HEK293 (cell line): Measurements from ENCODE around the gene TMEM229B.

ENCODE experiments used
- CTCF ChIA-PET: fragments of 350-600 bp; formaldehyde crosslinking; extraction: SDS; loops from one replicate; lab custom pipeline; 2021; ENCODE audit warnings: antibody characterized with exemption; lab: Yijun Ruan, JAX
- POLR2A ChIA-PET: fragments of 300-600 bp; formaldehyde crosslinking; extraction: SDS; loops from one replicate; lab custom pipeline; 2020; ENCODE audit warnings: antibody characterized with exemption, inconsistent platforms; lab: Yijun Ruan, JAX
- H3K27ac ChIP-seq: fragments of 200-500 bp; sonication (Bioruptor generic); 2 replicates; pipeline ENCODE4 v1.5.1; 2014; ENCODE audit warnings: low read depth, low read length, control low read depth, inconsistent platforms; ENCODE audit errors: extremely low read depth
- H3K36me3 ChIP-seq, 2 experiments: fragments of 200-500 bp in 1 of 2; sonication (Bioruptor generic) in 1 of 2; 1 replicate in 1 of 2; 2 replicates in 1 of 2; pipeline ENCODE4 v1.5.1; 2014 to 2017; ENCODE audit warnings: inconsistent platforms in 2 of 2, low read length in 2 of 2; ENCODE audit not compliant: control insufficient read depth in 2 of 2, insufficient read depth in 1 of 2
- H3K4me1 ChIP-seq: fragments of 200-500 bp; sonication (Bioruptor generic); 2 replicates; pipeline ENCODE4 v1.5.1; 2014; ENCODE audit warnings: mild to moderate bottlenecking, low read length, inconsistent platforms; ENCODE audit not compliant: control insufficient read depth, insufficient read depth
- H3K4me3 ChIP-seq: 2 replicates; pipeline ENCODE4 v1.5.1; 2011; ENCODE audit warnings: low read depth, mild to moderate bottlenecking, control low read depth, low read length, moderate library complexity
- H3K9me3 ChIP-seq: fragments of 200-500 bp; sonication (Bioruptor generic); 2 replicates; pipeline ENCODE4 v1.5.1; 2014; ENCODE audit warnings: low read depth, low read length, inconsistent platforms; ENCODE audit not compliant: control insufficient read depth, insufficient read depth
- BCL11A ChIP-seq: fragments of 450-650 bp; formaldehyde crosslinking; IDR thresholded peaks from 2 replicates; pipeline ENCODE4 v1.5.1; 2016; ENCODE audit warnings: low read depth, missing biosample characterization, missing genetic modification characterization
- SCRT2 ChIP-seq: fragments of 450-650 bp; formaldehyde crosslinking; IDR thresholded peaks from 2 replicates; pipeline ENCODE4 v1.5.1; 2016; ENCODE audit warnings: missing biosample characterization, missing genetic modification characterization
- ZBTB8A ChIP-seq: fragments of 450-650 bp; formaldehyde crosslinking; IDR thresholded peaks from 2 replicates; pipeline ENCODE4 v1.5.1; 2016; ENCODE audit warnings: missing biosample characterization, missing genetic modification characterization
- ZEB2 ChIP-seq: fragments of 450-650 bp; formaldehyde crosslinking; IDR thresholded peaks from 2 replicates; pipeline ENCODE4 v1.5.1; 2016; ENCODE audit warnings: missing biosample characterization, missing genetic modification characterization
- ZFP3 ChIP-seq: fragments of 450-650 bp; formaldehyde crosslinking; IDR thresholded peaks from 2 replicates; pipeline ENCODE4 v1.5.1; 2016; ENCODE audit warnings: low read depth, missing biosample characterization, missing genetic modification characterization
- ZNF157 ChIP-seq: fragments of 450-650 bp; formaldehyde crosslinking; IDR thresholded peaks from 2 replicates; pipeline ENCODE4 v1.5.1; 2016; ENCODE audit warnings: missing biosample characterization, missing genetic modification characterization
- ZNF266 ChIP-seq: fragments of 450-650 bp; formaldehyde crosslinking; IDR thresholded peaks from 2 replicates; pipeline ENCODE4 v1.5.1; 2016; ENCODE audit warnings: missing biosample characterization, missing genetic modification characterization, low read depth
- ZNF274 ChIP-seq, 2 experiments: fragments of 200-500 bp in 1 of 2; fragments of 450-650 bp in 1 of 2; sonication (Bioruptor generic) in 1 of 2; formaldehyde crosslinking in 1 of 2; IDR thresholded peaks; 2 replicates each; pipeline versions ENCODE4 v1.5.1 to v1.6.1; 2014 to 2016; ENCODE audit warnings: borderline replicate concordance in 1 of 2, inconsistent platforms in 1 of 2, low read length in 1 of 2, missing biosample characterization in 1 of 2, missing genetic modification characterization in 1 of 2
- ZNF324 ChIP-seq: fragments of 450-650 bp; formaldehyde crosslinking; IDR thresholded peaks from 2 replicates; pipeline ENCODE4 v1.5.1; 2016; ENCODE audit warnings: missing biosample characterization, missing genetic modification characterization
- ZNF426 ChIP-seq: fragments of 450-650 bp; formaldehyde crosslinking; IDR thresholded peaks from 2 replicates; pipeline ENCODE4 v1.5.1; 2017; ENCODE audit warnings: missing biosample characterization, missing genetic modification characterization, mild to moderate bottlenecking, inconsistent platforms, moderate library complexity
- ZNF473 ChIP-seq: fragments of 450-650 bp; formaldehyde crosslinking; IDR thresholded peaks from 2 replicates; pipeline ENCODE4 v1.5.1; 2017; ENCODE audit warnings: missing biosample characterization, missing genetic modification characterization
- ZNF560 ChIP-seq: fragments of 450-650 bp; formaldehyde crosslinking; IDR thresholded peaks from 2 replicates; pipeline ENCODE4 v1.5.1; 2017; ENCODE audit warnings: missing biosample characterization, missing genetic modification characterization, borderline replicate concordance
- ZNF658 ChIP-seq: fragments of 450-650 bp; formaldehyde crosslinking; IDR thresholded peaks from 2 replicates; pipeline ENCODE4; 2016; ENCODE audit warnings: missing biosample characterization, missing genetic modification characterization
- ZNF777 ChIP-seq: fragments of 450-650 bp; formaldehyde crosslinking; IDR thresholded peaks from 2 replicates; pipeline ENCODE4 v1.5.1; 2017; ENCODE audit warnings: missing biosample characterization, missing genetic modification characterization, borderline replicate concordance
- ZNF837 ChIP-seq: fragments of 450-650 bp; formaldehyde crosslinking; IDR thresholded peaks from 2 replicates; pipeline ENCODE4 v1.5.1; 2016; ENCODE audit warnings: missing biosample characterization, missing genetic modification characterization
- TF ChIP-seq, protein P1 (sequence below): fragments of 450-650 bp; formaldehyde crosslinking; IDR thresholded peaks from 2 replicates; pipeline ENCODE4 v1.5.1; 2016; ENCODE audit warnings: missing biosample characterization, missing genetic modification characterization
- TF ChIP-seq, protein P2 (sequence below): fragments of 450-650 bp; formaldehyde crosslinking; IDR thresholded peaks from 2 replicates; pipeline ENCODE4 v1.5.1; 2016; ENCODE audit warnings: missing biosample characterization, missing genetic modification characterization
- TF ChIP-seq, protein P3 (sequence below): fragments of 450-650 bp; formaldehyde crosslinking; IDR thresholded peaks from 2 replicates; pipeline ENCODE4 v1.5.1; 2016; ENCODE audit warnings: missing biosample characterization, missing genetic modification characterization, borderline replicate concordance
- TF ChIP-seq, protein P4 (sequence below): fragments of 450-650 bp; IDR thresholded peaks from 2 replicates; pipeline ENCODE4 v1.5.1; 2018; ENCODE audit warnings: missing biosample characterization, mild to moderate bottlenecking, missing genetic modification characterization
- TF ChIP-seq, protein P5 (sequence below): fragments of 450-650 bp; IDR thresholded peaks from 2 replicates; pipeline ENCODE4 v1.5.1; 2018; ENCODE audit warnings: missing biosample characterization, missing genetic modification characterization
- TF ChIP-seq, protein P6 (sequence below): fragments of 450-650 bp; formaldehyde crosslinking; IDR thresholded peaks from 2 replicates; pipeline ENCODE4; 2016; ENCODE audit warnings: missing biosample characterization, missing genetic modification characterization

Gene TMEM229B

DNA sequence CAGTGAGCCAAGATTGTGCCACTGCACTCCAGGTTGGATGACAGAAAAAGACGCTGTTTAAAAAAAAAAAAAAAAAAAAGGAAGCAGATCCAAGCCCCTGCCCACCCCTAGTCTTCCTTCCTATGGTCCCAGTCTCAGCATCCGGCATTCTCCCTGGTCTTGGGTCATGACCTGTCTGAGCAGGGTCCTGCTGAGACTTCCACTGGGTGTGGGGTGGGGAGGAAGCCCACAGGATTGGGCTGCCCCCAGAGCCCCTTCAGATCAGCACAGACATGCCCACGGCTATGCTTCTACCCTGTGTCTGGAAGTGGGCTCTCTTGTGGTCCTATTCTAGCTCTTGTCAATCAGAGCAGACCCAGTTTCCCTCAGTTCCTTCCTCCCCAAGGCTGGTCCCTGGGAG lies 64.0 kb downstream of the TMEM229B start:
- no peak overlapping the region for H3K27ac ChIP-seq
- no peaks in the 10 kb centered on the region for H3K4me1 ChIP-seq
- no peak overlapping the region for H3K4me3 ChIP-seq
- no peak for TF ChIP-seq ZNF473 (tag by site-specific recombination)
- TF ChIP-seq ZFP3 (tag by site-specific recombination) = no peak
- no peak for TF ChIP-seq ZNF274 (IDR thresholded peaks at IDR 0.05; ENCODE audit: low read length)
- TF ChIP-seq ZNF274 (tag by site-specific recombination; IDR thresholded peaks at IDR 0.05; ENCODE audit: borderline replicate concordance) = no peak
- TF ChIP-seq ZNF837 (tag by site-specific recombination) = no peak
- TF ChIP-seq ZNF157 (tag by site-specific recombination) = no peak
- TF ChIP-seq, protein P1, sequence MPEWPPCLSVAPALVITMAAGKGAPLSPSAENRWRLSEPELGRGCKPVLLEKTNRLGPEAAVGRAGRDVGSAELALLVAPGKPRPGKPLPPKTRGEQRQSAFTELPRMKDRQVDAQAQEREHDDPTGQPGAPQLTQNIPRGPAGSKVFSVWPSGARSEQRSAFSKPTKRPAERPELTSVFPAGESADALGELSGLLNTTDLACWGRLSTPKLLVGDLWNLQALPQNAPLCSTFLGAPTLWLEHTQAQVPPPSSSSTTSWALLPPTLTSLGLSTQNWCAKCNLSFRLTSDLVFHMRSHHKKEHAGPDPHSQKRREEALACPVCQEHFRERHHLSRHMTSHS (tag by site-specific recombination) = no peak
- TF ChIP-seq ZNF324 = no peak
- no peak for TF ChIP-seq ZEB2 (tag by site-specific recombination)
- TF ChIP-seq, protein P2, sequence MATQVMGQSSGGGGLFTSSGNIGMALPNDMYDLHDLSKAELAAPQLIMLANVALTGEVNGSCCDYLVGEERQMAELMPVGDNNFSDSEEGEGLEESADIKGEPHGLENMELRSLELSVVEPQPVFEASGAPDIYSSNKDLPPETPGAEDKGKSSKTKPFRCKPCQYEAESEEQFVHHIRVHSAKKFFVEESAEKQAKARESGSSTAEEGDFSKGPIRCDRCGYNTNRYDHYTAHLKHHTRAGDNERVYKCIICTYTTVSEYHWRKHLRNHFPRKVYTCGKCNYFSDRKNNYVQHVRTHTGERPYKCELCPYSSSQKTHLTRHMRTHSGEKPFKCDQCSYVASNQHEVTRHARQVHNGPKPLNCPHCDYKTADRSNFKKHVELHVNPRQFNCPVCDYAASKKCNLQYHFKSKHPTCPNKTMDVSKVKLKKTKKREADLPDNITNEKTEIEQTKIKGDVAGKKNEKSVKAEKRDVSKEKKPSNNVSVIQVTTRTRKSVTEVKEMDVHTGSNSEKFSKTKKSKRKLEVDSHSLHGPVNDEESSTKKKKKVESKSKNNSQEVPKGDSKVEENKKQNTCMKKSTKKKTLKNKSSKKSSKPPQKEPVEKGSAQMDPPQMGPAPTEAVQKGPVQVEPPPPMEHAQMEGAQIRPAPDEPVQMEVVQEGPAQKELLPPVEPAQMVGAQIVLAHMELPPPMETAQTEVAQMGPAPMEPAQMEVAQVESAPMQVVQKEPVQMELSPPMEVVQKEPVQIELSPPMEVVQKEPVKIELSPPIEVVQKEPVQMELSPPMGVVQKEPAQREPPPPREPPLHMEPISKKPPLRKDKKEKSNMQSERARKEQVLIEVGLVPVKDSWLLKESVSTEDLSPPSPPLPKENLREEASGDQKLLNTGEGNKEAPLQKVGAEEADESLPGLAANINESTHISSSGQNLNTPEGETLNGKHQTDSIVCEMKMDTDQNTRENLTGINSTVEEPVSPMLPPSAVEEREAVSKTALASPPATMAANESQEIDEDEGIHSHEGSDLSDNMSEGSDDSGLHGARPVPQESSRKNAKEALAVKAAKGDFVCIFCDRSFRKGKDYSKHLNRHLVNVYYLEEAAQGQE = no peak
- no peak for TF ChIP-seq SCRT2
- TF ChIP-seq, protein P3, sequence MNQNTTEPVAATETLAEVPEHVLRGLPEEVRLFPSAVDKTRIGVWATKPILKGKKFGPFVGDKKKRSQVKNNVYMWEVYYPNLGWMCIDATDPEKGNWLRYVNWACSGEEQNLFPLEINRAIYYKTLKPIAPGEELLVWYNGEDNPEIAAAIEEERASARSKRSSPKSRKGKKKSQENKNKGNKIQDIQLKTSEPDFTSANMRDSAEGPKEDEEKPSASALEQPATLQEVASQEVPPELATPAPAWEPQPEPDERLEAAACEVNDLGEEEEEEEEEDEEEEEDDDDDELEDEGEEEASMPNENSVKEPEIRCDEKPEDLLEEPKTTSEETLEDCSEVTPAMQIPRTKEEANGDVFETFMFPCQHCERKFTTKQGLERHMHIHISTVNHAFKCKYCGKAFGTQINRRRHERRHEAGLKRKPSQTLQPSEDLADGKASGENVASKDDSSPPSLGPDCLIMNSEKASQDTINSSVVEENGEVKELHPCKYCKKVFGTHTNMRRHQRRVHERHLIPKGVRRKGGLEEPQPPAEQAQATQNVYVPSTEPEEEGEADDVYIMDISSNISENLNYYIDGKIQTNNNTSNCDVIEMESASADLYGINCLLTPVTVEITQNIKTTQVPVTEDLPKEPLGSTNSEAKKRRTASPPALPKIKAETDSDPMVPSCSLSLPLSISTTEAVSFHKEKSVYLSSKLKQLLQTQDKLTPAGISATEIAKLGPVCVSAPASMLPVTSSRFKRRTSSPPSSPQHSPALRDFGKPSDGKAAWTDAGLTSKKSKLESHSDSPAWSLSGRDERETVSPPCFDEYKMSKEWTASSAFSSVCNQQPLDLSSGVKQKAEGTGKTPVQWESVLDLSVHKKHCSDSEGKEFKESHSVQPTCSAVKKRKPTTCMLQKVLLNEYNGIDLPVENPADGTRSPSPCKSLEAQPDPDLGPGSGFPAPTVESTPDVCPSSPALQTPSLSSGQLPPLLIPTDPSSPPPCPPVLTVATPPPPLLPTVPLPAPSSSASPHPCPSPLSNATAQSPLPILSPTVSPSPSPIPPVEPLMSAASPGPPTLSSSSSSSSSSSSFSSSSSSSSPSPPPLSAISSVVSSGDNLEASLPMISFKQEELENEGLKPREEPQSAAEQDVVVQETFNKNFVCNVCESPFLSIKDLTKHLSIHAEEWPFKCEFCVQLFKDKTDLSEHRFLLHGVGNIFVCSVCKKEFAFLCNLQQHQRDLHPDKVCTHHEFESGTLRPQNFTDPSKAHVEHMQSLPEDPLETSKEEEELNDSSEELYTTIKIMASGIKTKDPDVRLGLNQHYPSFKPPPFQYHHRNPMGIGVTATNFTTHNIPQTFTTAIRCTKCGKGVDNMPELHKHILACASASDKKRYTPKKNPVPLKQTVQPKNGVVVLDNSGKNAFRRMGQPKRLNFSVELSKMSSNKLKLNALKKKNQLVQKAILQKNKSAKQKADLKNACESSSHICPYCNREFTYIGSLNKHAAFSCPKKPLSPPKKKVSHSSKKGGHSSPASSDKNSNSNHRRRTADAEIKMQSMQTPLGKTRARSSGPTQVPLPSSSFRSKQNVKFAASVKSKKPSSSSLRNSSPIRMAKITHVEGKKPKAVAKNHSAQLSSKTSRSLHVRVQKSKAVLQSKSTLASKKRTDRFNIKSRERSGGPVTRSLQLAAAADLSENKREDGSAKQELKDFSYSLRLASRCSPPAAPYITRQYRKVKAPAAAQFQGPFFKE (tag by site-specific recombination) = no peak
- no peak for TF ChIP-seq ZNF560
- no peak for TF ChIP-seq BCL11A
- TF ChIP-seq ZNF266 (tag by site-specific recombination) = no peak
- no peak for TF ChIP-seq ZNF658 (tag by site-specific recombination)
- no peak for TF ChIP-seq ZNF777 (tag by site-specific recombination)
- ChIA-PET CTCF (interaction anchor here (1.1 to 1.7 kb wide), 4 partner anchors 10 to 102 kb away, joined by 3 to 5 read pairs (median 4); no protein-coding TSS in a partner anchor), POLR2A (no interaction called here)
- H3K9me3 ChIP-seq = no peaks in the 10 kb centered on the region
- H3K36me3 ChIP-seq = no peaks in the 10 kb centered on the region

DNA sequence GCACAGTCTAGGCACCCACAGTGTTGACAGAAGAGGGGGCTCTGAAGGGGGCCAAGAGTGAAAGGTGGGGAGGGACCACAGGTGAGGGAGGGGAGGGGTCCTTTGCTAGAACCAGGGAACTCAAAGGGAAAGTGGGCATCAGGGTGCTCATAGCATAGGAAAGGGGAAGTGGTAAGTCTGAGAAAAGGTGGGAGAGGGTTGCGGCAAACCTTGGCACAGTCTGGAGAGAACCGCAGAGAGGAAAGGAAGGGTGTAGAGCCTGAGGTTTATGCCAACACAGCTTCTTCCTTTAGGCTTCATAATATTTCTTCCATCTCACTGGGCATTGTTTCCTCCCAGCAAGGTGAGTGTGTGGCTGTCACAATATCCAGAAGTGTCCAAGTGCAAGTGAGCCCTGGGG lies 65.1 kb downstream of the TMEM229B start:
- Histone ChIP-seq H3K9me3 (no peaks in the 10 kb centered on the region), H3K36me3 (no peaks in the 10 kb centered on the region), H3K4me3 (no peak overlapping the region), H3K4me1 (no peaks in the 10 kb centered on the region), H3K27ac (no peak overlapping the region)
- ChIA-PET CTCF (interaction anchor here (1.6 kb wide), 1 partner anchor 281 kb away, joined by 8 read pairs; no protein-coding TSS in a partner anchor), POLR2A (no interaction called here)
- TF ChIP-seq, protein P4, sequence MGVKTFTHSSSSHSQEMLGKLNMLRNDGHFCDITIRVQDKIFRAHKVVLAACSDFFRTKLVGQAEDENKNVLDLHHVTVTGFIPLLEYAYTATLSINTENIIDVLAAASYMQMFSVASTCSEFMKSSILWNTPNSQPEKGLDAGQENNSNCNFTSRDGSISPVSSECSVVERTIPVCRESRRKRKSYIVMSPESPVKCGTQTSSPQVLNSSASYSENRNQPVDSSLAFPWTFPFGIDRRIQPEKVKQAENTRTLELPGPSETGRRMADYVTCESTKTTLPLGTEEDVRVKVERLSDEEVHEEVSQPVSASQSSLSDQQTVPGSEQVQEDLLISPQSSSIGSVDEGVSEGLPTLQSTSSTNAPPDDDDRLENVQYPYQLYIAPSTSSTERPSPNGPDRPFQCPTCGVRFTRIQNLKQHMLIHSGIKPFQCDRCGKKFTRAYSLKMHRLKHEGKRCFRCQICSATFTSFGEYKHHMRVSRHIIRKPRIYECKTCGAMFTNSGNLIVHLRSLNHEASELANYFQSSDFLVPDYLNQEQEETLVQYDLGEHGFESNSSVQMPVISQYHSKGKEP (tag by site-specific recombination) = no peak
- TF ChIP-seq, protein P5, sequence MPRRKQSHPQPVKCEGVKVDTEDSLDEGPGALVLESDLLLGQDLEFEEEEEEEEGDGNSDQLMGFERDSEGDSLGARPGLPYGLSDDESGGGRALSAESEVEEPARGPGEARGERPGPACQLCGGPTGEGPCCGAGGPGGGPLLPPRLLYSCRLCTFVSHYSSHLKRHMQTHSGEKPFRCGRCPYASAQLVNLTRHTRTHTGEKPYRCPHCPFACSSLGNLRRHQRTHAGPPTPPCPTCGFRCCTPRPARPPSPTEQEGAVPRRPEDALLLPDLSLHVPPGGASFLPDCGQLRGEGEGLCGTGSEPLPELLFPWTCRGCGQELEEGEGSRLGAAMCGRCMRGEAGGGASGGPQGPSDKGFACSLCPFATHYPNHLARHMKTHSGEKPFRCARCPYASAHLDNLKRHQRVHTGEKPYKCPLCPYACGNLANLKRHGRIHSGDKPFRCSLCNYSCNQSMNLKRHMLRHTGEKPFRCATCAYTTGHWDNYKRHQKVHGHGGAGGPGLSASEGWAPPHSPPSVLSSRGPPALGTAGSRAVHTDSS = no peak
- TF ChIP-seq, protein P6, sequence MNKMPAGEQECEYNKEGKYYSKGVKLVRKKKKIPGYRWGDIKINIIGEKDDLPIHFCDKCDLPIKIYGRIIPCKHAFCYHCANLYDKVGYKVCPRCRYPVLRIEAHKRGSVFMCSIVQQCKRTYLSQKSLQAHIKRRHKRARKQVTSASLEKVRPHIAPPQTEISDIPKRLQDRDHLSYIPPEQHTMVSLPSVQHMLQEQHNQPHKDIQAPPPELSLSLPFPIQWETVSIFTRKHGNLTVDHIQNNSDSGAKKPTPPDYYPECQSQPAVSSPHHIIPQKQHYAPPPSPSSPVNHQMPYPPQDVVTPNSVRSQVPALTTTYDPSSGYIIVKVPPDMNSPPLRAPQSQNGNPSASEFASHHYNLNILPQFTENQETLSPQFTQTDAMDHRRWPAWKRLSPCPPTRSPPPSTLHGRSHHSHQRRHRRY (tag by site-specific recombination) = no peak
- TF ChIP-seq ZBTB8A (no peak), ZNF426 (tag by site-specific recombination) (no peak)
